Measurements from ENCODE around the gene CBX1. TPM values are rescaled to one million over a fixed set of nuclear protein-coding genes. Genes with fewer than 3 reads are reported as not detected.

Gene CBX1
- total and polyA plus RNA-seq, 10 of the 15 experiments (the other 5 are each of a cell fraction or from before 2014, with no cell fraction given) = 11.8 to 99.2 (median 43.5) TPM

GRCh38 chr17:48025904-48026501, 75.3 kb downstream of the CBX1 start:
- Histone ChIP-seq H3K4me3 (peak overlapping the region; percentile 57; the same call in 1 of the 2 replicates), H3K27ac (ENCODE audit: control insufficient read depth, insufficient read depth) (no peak overlapping the region), H3K9me3 (replicated peaks; ENCODE audit: control insufficient read depth, insufficient read depth, low read length) (no peaks in the 10 kb centered on the region), H3K79me2 (ENCODE audit: control insufficient read depth, insufficient read depth, low read length) (no peaks in the 10 kb centered on the region), H4K20me1 (ENCODE audit: control insufficient read depth, insufficient read depth) (peaks cover 5% of the 10 kb centered on the region; the same call in 1 of the 2 replicates), H3K4me2 (ENCODE audit: control insufficient read depth, insufficient read depth) (peak overlapping the region; percentile 100), H3K27me3 (replicated peaks in 1 of 2; ENCODE audit: control insufficient read depth in 2 of 2, insufficient read depth in 2 of 2, low read length in 1 of 2) (no peaks in the 10 kb centered on the region; a peak in 1 of 4 replicates), H2AFZ (ENCODE audit: control insufficient read depth, low read depth, low read length) (peak overlapping the region; percentile 98; the same call in 1 of the 2 replicates), H3K9ac (ENCODE audit: control insufficient read depth, insufficient read depth, low read length) (no peak overlapping the region), H3K4me1 (ENCODE audit: control insufficient read depth, insufficient read depth, low read length) (peaks cover 27% of the 10 kb centered on the region), H3K36me3 (ENCODE audit: control insufficient read depth in 2 of 2, insufficient read depth in 2 of 2, low read length in 1 of 2) (no peaks in the 10 kb centered on the region)
- CTCF ChIA-PET = interaction anchor here (0.6 to 7.9 kb wide), 48 partner anchors 10 to 599 kb away, joined by 3 to 176 read pairs (median 4); partner anchors contain the start of genes CBX1, CDK5RAP3, COPZ2 and HOXB5
- in situ Hi-C loops (cut with MboI) (loop anchor here (5.0 kb wide), 2 partner anchors 41 to 111 kb away; no protein-coding TSS in a partner anchor), intact Hi-C loops (cut with micrococcal nuclease; ENCODE audit: unreplicated experiment) (loop anchor here (1.0 to 5.0 kb wide), 5 partner anchors 23 to 592 kb away; partner anchors contain the start of gene NFE2L1)
- RAD21 ChIA-PET (ENCODE audit: unreplicated experiment) = interaction anchor here (0.5 to 5.1 kb wide), 40 partner anchors 10 to 856 kb away, joined by 3 to 117 read pairs (median 4); partner anchors contain the start of genes CBX1, CDK5RAP3, COPZ2 and HOXB5
- SMC1A ChIA-PET (ENCODE audit: uncharacterized antibody, unreplicated experiment) = interaction anchor here (0.7 to 7.4 kb wide), 24 partner anchors 9 to 584 kb away, joined by 3 to 100 read pairs (median 6); partner anchors contain the start of gene NFE2L1
- FAIRE-seq (no peak), ATAC-seq (no peak), DNase-seq (ENCODE audit: low read depth, low spot score) (no peak)
- 17% methylated on average over 8 of the region's 8 CpGs for WGBS (ENCODE audit: insufficient coverage, insufficient replicate concordance, low lambda C conversion rate, missing lambda C conversion rate)
- BruUV-seq (replicated peaks) = no TSS peak
- POLR2A ChIA-PET = interaction anchor here (1.0 to 3.7 kb wide), 6 partner anchors 10 to 87 kb away, joined by 3 to 29 read pairs (median 4); partner anchors contain the start of gene NFE2L1
- no peak for TF ChIP-seq SUZ12 (IDR thresholded peaks at IDR 0.05; ENCODE audit: unreplicated experiment)
- TF ChIP-seq MTA2 (IDR thresholded peaks at IDR 0.05; ENCODE audit: low read depth) = no peak
- TF ChIP-seq FOS (IDR thresholded peaks at IDR 0.05; ENCODE audit: borderline replicate concordance, extremely low read depth, insufficient read length) = no peak
- TF ChIP-seq, protein P1, sequence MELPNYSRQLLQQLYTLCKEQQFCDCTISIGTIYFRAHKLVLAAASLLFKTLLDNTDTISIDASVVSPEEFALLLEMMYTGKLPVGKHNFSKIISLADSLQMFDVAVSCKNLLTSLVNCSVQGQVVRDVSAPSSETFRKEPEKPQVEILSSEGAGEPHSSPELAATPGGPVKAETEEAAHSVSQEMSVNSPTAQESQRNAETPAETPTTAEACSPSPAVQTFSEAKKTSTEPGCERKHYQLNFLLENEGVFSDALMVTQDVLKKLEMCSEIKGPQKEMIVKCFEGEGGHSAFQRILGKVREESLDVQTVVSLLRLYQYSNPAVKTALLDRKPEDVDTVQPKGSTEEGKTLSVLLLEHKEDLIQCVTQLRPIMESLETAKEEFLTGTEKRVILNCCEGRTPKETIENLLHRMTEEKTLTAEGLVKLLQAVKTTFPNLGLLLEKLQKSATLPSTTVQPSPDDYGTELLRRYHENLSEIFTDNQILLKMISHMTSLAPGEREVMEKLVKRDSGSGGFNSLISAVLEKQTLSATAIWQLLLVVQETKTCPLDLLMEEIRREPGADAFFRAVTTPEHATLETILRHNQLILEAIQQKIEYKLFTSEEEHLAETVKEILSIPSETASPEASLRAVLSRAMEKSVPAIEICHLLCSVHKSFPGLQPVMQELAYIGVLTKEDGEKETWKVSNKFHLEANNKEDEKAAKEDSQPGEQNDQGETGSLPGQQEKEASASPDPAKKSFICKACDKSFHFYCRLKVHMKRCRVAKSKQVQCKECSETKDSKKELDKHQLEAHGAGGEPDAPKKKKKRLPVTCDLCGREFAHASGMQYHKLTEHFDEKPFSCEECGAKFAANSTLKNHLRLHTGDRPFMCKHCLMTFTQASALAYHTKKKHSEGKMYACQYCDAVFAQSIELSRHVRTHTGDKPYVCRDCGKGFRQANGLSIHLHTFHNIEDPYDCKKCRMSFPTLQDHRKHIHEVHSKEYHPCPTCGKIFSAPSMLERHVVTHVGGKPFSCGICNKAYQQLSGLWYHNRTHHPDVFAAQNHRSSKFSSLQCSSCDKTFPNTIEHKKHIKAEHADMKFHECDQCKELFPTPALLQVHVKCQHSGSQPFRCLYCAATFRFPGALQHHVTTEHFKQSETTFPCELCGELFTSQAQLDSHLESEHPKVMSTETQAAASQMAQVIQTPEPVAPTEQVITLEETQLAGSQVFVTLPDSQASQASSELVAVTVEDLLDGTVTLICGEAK (IDR thresholded peaks at IDR 0.05; ENCODE audit: borderline replicate concordance) = no peak
- TF ChIP-seq STAT1 (conservative IDR thresholded peaks at IDR 0.05) = no peak
- no peak for TF ChIP-seq ZBTB4 (CRISPR knock-in tag; IDR thresholded peaks at IDR 0.05)
- TF ChIP-seq HDAC2 (IDR thresholded peaks at IDR 0.05) = no peak
- TF ChIP-seq TARDBP (IDR thresholded peaks at IDR 0.05; ENCODE audit: borderline replicate concordance) = no peak
- no peak for TF ChIP-seq NFYA (IDR thresholded peaks at IDR 0.05; ENCODE audit: borderline replicate concordance, low read depth, low read length)
- TF ChIP-seq MYB (IDR thresholded peaks at IDR 0.05; ENCODE audit: borderline replicate concordance, low read depth, low read length) = no peak
- no peak for TF ChIP-seq RAD51 (IDR thresholded peaks at IDR 0.05)
- TF ChIP-seq, protein P2, sequence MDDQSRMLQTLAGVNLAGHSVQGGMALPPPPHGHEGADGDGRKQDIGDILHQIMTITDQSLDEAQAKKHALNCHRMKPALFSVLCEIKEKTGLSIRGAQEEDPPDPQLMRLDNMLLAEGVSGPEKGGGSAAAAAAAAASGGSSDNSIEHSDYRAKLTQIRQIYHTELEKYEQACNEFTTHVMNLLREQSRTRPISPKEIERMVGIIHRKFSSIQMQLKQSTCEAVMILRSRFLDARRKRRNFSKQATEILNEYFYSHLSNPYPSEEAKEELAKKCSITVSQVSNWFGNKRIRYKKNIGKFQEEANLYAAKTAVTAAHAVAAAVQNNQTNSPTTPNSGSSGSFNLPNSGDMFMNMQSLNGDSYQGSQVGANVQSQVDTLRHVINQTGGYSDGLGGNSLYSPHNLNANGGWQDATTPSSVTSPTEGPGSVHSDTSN (IDR thresholded peaks at IDR 0.05; ENCODE audit: insufficient replicate concordance, low read depth, low read length) = no peak
- TF ChIP-seq SIN3A (IDR thresholded peaks at IDR 0.05; ENCODE audit: low read depth, low read length) = no peak
- no peak for TF ChIP-seq WRNIP1 (IDR thresholded peaks at IDR 0.05; ENCODE audit: borderline replicate concordance, low read depth, low read length)
